GM12801 (cell line): ENCODE results near the gene MCRIP1.

Source experiments
- CTCF ChIP-seq: IDR thresholded peaks from one replicate; pipeline ENCODE4 v1.5.1; 2011; ENCODE audit warnings: control low read depth; ENCODE audit not compliant: insufficient read length; ENCODE audit errors: extremely low read depth

The MCRIP1 gene

DNA sequence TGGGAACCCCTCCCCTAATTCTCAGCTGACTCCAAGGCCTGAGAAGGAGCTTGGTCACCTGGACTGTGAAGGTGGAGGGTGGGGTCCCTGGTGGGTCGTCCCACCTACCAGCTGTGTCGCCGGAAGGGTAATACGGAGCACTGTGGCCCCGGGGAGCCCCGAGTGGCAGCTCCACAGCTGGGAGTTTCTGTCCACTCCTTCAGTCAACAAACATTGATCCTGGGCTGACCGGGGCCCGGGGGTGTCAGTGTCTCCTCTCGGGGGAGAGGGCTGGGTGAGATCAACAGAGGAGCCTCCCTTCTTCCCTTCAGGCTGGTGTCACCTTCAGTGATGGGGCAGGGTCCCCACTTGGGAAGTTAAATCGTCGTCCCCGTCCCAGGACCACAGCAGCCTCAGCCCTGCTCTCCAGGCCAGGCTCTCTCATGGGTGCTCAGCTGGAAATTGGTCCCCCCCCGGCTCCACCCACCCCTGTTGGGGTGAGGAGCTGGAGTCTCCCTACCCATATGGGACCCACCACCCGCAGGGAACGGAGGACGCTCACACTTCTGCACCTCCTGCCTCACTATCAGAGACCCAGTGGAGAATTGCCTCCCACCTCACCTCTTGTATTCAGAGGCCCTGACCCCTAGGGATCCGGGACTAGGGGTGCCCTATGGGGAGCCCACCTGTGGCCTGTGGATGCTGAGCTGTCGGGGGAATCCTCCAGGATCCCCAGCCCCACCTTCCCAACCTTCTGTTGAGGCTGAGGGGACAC lies 27.2 kb downstream of the MCRIP1 start:
- no peak for TF ChIP-seq CTCF

DNA sequence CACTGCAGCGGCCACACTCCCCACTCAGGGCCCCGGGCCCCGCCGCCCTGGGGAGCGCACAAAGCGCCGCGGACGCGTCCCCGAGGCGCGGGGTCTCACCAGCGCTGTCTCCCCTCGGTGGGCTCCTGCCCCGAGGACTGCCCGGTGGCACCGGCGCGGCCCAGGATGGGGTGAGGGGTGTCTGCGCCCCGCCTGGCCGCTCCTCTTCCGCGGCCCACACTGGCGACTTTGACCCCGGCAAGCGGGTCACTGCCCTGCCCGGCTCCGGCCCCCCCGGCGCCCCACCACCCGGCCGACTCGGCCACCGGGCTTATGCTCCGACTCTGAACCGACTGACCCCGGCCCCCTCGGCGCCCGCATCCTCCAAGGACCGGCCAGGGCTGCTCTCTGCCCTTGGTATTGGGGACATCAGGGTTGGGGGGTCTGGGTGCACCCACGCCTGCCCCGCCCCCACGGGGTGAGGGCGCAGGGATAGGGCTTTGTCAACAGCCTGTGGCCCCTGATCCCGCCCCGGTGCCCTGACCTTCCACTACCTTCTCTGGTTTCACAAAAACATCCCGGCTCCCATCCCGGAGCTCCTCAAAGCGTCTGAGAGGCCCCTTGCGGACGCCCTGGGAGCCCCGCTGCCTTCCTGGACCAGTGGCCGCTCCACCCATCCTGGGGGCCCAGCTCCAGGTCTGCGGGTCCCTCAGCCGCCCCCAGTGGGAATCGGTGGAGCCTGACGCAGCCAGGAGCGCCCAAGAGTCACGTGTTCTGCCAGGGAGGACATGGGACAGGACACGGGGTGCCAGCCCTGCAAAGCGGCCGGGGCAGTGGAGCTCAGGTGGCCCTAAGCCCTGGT lies 28.3 kb downstream of the MCRIP1 start:
- TF ChIP-seq CTCF, result no peak

DNA sequence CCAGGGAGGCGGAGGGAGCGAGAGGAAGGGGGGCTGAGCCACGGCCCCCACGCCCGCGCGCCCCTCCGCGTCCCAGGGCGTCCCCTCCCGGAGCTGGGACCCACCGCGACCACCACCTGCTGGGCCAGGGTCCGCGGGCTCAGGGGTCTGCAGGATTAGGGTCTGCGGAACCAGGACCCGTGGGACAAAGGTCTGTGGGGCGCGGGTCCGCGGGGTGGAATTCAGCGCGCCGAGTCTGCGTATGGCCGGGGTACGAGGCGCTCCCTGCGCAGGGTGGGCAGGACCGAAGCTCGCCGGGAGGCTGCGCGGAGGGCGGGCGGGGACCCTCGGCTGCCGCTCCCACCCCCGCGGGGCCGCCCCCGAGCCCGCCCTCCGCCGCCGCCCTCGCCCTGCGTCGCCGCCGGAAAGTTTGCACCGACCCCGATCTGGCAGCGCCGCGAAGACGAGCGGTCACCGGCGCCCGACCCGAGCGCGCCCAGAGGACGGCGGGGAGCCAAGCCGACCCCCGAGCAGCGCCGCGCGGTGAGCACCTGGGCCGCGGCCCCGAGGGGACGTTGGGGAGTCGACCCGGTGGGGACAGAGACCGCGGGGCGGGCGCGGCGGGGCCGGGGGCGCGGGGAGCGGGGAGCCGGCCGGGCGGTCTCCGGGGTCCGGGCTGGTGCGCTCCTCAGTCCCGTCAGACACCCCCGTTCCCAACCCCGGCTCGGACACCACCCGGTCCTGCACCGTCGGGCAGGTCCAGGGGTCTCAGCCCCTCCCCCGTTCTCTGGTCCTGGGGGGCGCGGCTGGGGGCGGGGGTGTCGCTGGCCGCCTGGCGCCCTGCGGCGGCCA lies 29.1 kb downstream of the MCRIP1 start, which contains the start of gene GCGR:
TSS of gene GCGR (plus strand) at position 423 of the 831 bp plus-strand sequence. CDS start 4,869 bp downstream, outside the sequence.
- TF ChIP-seq CTCF, result no peak

- no peak for TF ChIP-seq CTCF
Observed at GRCh38 chr17:81802856-81803643, 30.0 kb downstream of the MCRIP1 start.

- TF ChIP-seq CTCF, result no peak
Observed at GRCh38 chr17:81802048-81802758, 30.9 kb downstream of the MCRIP1 start.

GRCh38 chr17:81801327-81801726 lies 31.8 kb downstream of the MCRIP1 start:
- TF ChIP-seq CTCF, result no peak
